ENCODE data around the gene CNPY3.
A peak's percentile ranks its signal among the peaks of the same experiment; 100 is the strongest.
"Not testable (repeated sequence)": the region's sequence is repeated elsewhere in the genome, so short reads cannot be mapped to it uniquely, and the experiment has no call there.

Gene CNPY3

GRCh38 chr6:42896178-42896719 is 33.0 kb upstream of the CNPY3 start:
- no peaks in the 10 kb centered on the region for H3K36me3 ChIP-seq (ENCODE audit: control insufficient read depth in 2 of 2, insufficient read depth in 2 of 2, low read length in 2 of 2)
- H3K27ac ChIP-seq (ENCODE audit: low read length): no peak overlapping the region
- no peak overlapping the region for H3K9ac ChIP-seq (ENCODE audit: low read length in 2 of 2)
- no peaks in the 10 kb centered on the region for H3K27me3 ChIP-seq (ENCODE audit: control insufficient read depth in 1 of 2, insufficient read depth in 2 of 2, low read length in 2 of 2)
- H3K9me3 ChIP-seq (ENCODE audit: control insufficient read depth in 2 of 2, low read length in 2 of 2): no peaks in the 10 kb centered on the region
- peaks cover 3% of the 10 kb centered on the region for H3K4me1 ChIP-seq (ENCODE audit: control insufficient read depth, insufficient read depth, low read length)
- H3K4me3 ChIP-seq (ENCODE audit: low read length in 2 of 2): no peak overlapping the region

- Histone ChIP-seq H3K4me3 (ENCODE audit: low read length in 2 of 2) (no peak overlapping the region), H3K9me3 (ENCODE audit: control insufficient read depth in 2 of 2, low read length in 2 of 2) (no peaks in the 10 kb centered on the region), H3K27ac (ENCODE audit: low read length) (no peak overlapping the region), H3K4me1 (ENCODE audit: control insufficient read depth, insufficient read depth, low read length) (no peaks in the 10 kb centered on the region), H3K9ac (ENCODE audit: low read length in 2 of 2) (no peak overlapping the region), H3K27me3 (ENCODE audit: control insufficient read depth in 1 of 2, insufficient read depth in 2 of 2, low read length in 2 of 2) (no peaks in the 10 kb centered on the region), H3K36me3 (ENCODE audit: control insufficient read depth in 2 of 2, insufficient read depth in 2 of 2, low read length in 2 of 2) (no peaks in the 10 kb centered on the region)
Measured at GRCh38 chr6:42898891-42899361, 30.4 kb upstream of the CNPY3 start.

- H3K36me3 ChIP-seq (ENCODE audit: control insufficient read depth in 2 of 2, insufficient read depth in 2 of 2, low read length in 2 of 2): no peaks in the 10 kb centered on the region
- H3K4me1 ChIP-seq (ENCODE audit: control insufficient read depth, insufficient read depth, low read length): no peaks in the 10 kb centered on the region
- no peaks in the 10 kb centered on the region for H3K9me3 ChIP-seq (ENCODE audit: control insufficient read depth in 2 of 2, low read length in 2 of 2)
- peak overlapping the region in 1 of 2 donors; percentile 5 for H3K9ac ChIP-seq (ENCODE audit: low read length in 2 of 2)
- H3K27me3 ChIP-seq (ENCODE audit: control insufficient read depth in 1 of 2, insufficient read depth in 2 of 2, low read length in 2 of 2): no peaks in the 10 kb centered on the region
- no peak overlapping the region for H3K4me3 ChIP-seq (ENCODE audit: low read length in 2 of 2)
- no peak overlapping the region for H3K27ac ChIP-seq (ENCODE audit: low read length)
Measured at GRCh38 chr6:42899871-42900270, 29.4 kb upstream of the CNPY3 start.

- H3K4me1 ChIP-seq (ENCODE audit: control insufficient read depth, insufficient read depth, low read length): no peaks in the 10 kb centered on the region
- no peaks in the 10 kb centered on the region for H3K27me3 ChIP-seq (ENCODE audit: control insufficient read depth in 1 of 2, insufficient read depth in 2 of 2, low read length in 2 of 2)
- no peak overlapping the region for H3K4me3 ChIP-seq (ENCODE audit: low read length in 2 of 2)
- peak overlapping the region in 1 of 2 donors; percentile 10 for H3K9ac ChIP-seq (ENCODE audit: low read length in 2 of 2)
- H3K27ac ChIP-seq (ENCODE audit: low read length): no peak overlapping the region
- H3K36me3 ChIP-seq (ENCODE audit: control insufficient read depth in 2 of 2, insufficient read depth in 2 of 2, low read length in 2 of 2): no peaks in the 10 kb centered on the region
- H3K9me3 ChIP-seq (ENCODE audit: control insufficient read depth in 2 of 2, low read length in 2 of 2): no peaks in the 10 kb centered on the region
Measured at GRCh38 chr6:42901538-42901957, 27.7 kb upstream of the CNPY3 start.

- H3K27ac ChIP-seq (ENCODE audit: low read length); H3K4me1 ChIP-seq (ENCODE audit: control insufficient read depth, insufficient read depth, low read length); H3K9ac ChIP-seq (ENCODE audit: low read length in 2 of 2); H3K27me3 ChIP-seq (ENCODE audit: control insufficient read depth in 1 of 2, insufficient read depth in 2 of 2, low read length in 2 of 2); H3K9me3 ChIP-seq (ENCODE audit: control insufficient read depth in 2 of 2, low read length in 2 of 2); H3K4me3 ChIP-seq (ENCODE audit: low read length in 2 of 2); H3K36me3 ChIP-seq (ENCODE audit: control insufficient read depth in 2 of 2, insufficient read depth in 2 of 2, low read length in 2 of 2): not testable (repeated sequence)
Measured at GRCh38 chr6:42902429-42903263, 26.6 kb upstream of the CNPY3 start.

GRCh38 chr6:42904467-42904866 is 24.8 kb upstream of the CNPY3 start:
- Histone ChIP-seq H3K4me1 (ENCODE audit: control insufficient read depth, insufficient read depth, low read length) (no peaks in the 10 kb centered on the region), H3K27ac (ENCODE audit: low read length) (no peak overlapping the region), H3K27me3 (ENCODE audit: control insufficient read depth in 1 of 2, insufficient read depth in 2 of 2, low read length in 2 of 2) (no peaks in the 10 kb centered on the region), H3K36me3 (ENCODE audit: control insufficient read depth in 2 of 2, insufficient read depth in 2 of 2, low read length in 2 of 2) (no peaks in the 10 kb centered on the region), H3K9ac (ENCODE audit: low read length in 2 of 2) (no peak overlapping the region), H3K4me3 (ENCODE audit: low read length in 2 of 2) (no peak overlapping the region), H3K9me3 (ENCODE audit: control insufficient read depth in 2 of 2, low read length in 2 of 2) (no peaks in the 10 kb centered on the region)

GRCh38 chr6:42907336-42907735 is 21.9 kb upstream of the CNPY3 start:
- Histone ChIP-seq H3K27ac (ENCODE audit: low read length) (no peak overlapping the region), H3K36me3 (ENCODE audit: control insufficient read depth in 2 of 2, insufficient read depth in 2 of 2, low read length in 2 of 2) (no peaks in the 10 kb centered on the region), H3K4me3 (ENCODE audit: low read length in 2 of 2) (no peak overlapping the region), H3K9ac (ENCODE audit: low read length in 2 of 2) (no peak overlapping the region), H3K9me3 (ENCODE audit: control insufficient read depth in 2 of 2, low read length in 2 of 2) (no peaks in the 10 kb centered on the region), H3K4me1 (ENCODE audit: control insufficient read depth, insufficient read depth, low read length) (peaks cover 8% of the 10 kb centered on the region), H3K27me3 (ENCODE audit: control insufficient read depth in 1 of 2, insufficient read depth in 2 of 2, low read length in 2 of 2) (peaks cover 5 to 10% of the 10 kb centered on the region in 2 donors)

GRCh38 chr6:42909835-42910234 is 19.4 kb upstream of the CNPY3 start:
- Histone ChIP-seq H3K27ac (ENCODE audit: low read length) (no peak overlapping the region), H3K27me3 (ENCODE audit: control insufficient read depth in 1 of 2, insufficient read depth in 2 of 2, low read length in 2 of 2) (peaks cover 5 to 10% of the 10 kb centered on the region in 2 donors), H3K4me3 (ENCODE audit: low read length in 2 of 2) (no peak overlapping the region), H3K36me3 (ENCODE audit: control insufficient read depth in 2 of 2, insufficient read depth in 2 of 2, low read length in 2 of 2) (no peaks in the 10 kb centered on the region), H3K4me1 (ENCODE audit: control insufficient read depth, insufficient read depth, low read length) (peaks cover 8% of the 10 kb centered on the region), H3K9me3 (ENCODE audit: control insufficient read depth in 2 of 2, low read length in 2 of 2) (no peaks in the 10 kb centered on the region), H3K9ac (ENCODE audit: low read length in 2 of 2) (no peak overlapping the region)

- Histone ChIP-seq H3K4me3 (ENCODE audit: low read length in 2 of 2) (no peak overlapping the region), H3K4me1 (ENCODE audit: control insufficient read depth, insufficient read depth, low read length) (peaks cover 8% of the 10 kb centered on the region), H3K36me3 (ENCODE audit: control insufficient read depth in 2 of 2, insufficient read depth in 2 of 2, low read length in 2 of 2) (no peaks in the 10 kb centered on the region), H3K27ac (ENCODE audit: low read length) (no peak overlapping the region), H3K27me3 (ENCODE audit: control insufficient read depth in 1 of 2, insufficient read depth in 2 of 2, low read length in 2 of 2) (peaks cover 8 to 10% of the 10 kb centered on the region in 2 donors), H3K9ac (ENCODE audit: low read length in 2 of 2) (no peak overlapping the region), H3K9me3 (ENCODE audit: control insufficient read depth in 2 of 2, low read length in 2 of 2) (no peaks in the 10 kb centered on the region)
Measured at GRCh38 chr6:42911171-42912021, 17.9 kb upstream of the CNPY3 start.

- Histone ChIP-seq H3K27me3 (ENCODE audit: control insufficient read depth in 1 of 2, insufficient read depth in 2 of 2, low read length in 2 of 2) (peaks cover 8 to 10% of the 10 kb centered on the region in 2 donors), H3K36me3 (ENCODE audit: control insufficient read depth in 2 of 2, insufficient read depth in 2 of 2, low read length in 2 of 2) (no peaks in the 10 kb centered on the region), H3K9ac (ENCODE audit: low read length in 2 of 2) (no peak overlapping the region), H3K4me1 (ENCODE audit: control insufficient read depth, insufficient read depth, low read length) (peaks cover 8% of the 10 kb centered on the region), H3K9me3 (ENCODE audit: control insufficient read depth in 2 of 2, low read length in 2 of 2) (no peaks in the 10 kb centered on the region), H3K4me3 (ENCODE audit: low read length in 2 of 2) (no peak overlapping the region), H3K27ac (ENCODE audit: low read length) (no peak overlapping the region)
Measured at GRCh38 chr6:42914546-42914945, 14.7 kb upstream of the CNPY3 start.

Measured in stomach smooth muscle (tissue), 2 donors.